Vagina (tissue), 2 donors: ENCODE data around the gene TGM4.

ENCODE experiments used
- CTCF ChIP-seq, 3 experiments: fragments of 450-650 bp in 2 of 3; fragments of 200-600 bp in 1 of 3; sonication (generic) in 1 of 3; IDR thresholded peaks; one replicate each; pipeline ENCODE4 v1.5.1; 2017 to 2019; ENCODE audit warnings: antibody characterized with exemption in 3 of 3, mild to moderate bottlenecking in 2 of 3, moderate library complexity in 2 of 3
- POLR2A ChIP-seq, 2 donors: fragments of 450-650 bp; IDR thresholded peaks; one replicate each; pipeline ENCODE4 v1.6.1; 2017; ENCODE audit warnings: antibody characterized with exemption in 2 of 2, mild to moderate bottlenecking in 2 of 2, moderate library complexity in 2 of 2

GRCh38 chr3:44842376-44842775, 32.0 kb upstream of the TGM4 start:
- TF ChIP-seq CTCF (IDR thresholded peaks at IDR 0.05) (no peak), POLR2A (IDR thresholded peaks at IDR 0.05) (no peak)
